Liver (tissue), 3 donors: ENCODE measurements around the gene SYT6.

Source experiments
- RAD21 ChIP-seq, 2 donors: IDR thresholded peaks; 2 replicates each; pipeline ENCODE4 v1.6.1; 2016; ENCODE audit warnings: antibody characterized with exemption in 2 of 2, mild to moderate bottlenecking in 2 of 2
- TF ChIP-seq, protein P1 (sequence below): fragments of 150-350 bp; IDR thresholded peaks from 2 replicates; pipeline ENCODE4 v1.5.1; 2017; ENCODE audit warnings: improper control_type of control experiment, low read depth, low read length; ENCODE audit not compliant: missing input control
- donor health status: healthy.
- donor health status: healthy.

- TF ChIP-seq, protein P1, sequence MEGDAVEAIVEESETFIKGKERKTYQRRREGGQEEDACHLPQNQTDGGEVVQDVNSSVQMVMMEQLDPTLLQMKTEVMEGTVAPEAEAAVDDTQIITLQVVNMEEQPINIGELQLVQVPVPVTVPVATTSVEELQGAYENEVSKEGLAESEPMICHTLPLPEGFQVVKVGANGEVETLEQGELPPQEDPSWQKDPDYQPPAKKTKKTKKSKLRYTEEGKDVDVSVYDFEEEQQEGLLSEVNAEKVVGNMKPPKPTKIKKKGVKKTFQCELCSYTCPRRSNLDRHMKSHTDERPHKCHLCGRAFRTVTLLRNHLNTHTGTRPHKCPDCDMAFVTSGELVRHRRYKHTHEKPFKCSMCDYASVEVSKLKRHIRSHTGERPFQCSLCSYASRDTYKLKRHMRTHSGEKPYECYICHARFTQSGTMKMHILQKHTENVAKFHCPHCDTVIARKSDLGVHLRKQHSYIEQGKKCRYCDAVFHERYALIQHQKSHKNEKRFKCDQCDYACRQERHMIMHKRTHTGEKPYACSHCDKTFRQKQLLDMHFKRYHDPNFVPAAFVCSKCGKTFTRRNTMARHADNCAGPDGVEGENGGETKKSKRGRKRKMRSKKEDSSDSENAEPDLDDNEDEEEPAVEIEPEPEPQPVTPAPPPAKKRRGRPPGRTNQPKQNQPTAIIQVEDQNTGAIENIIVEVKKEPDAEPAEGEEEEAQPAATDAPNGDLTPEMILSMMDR = no peak
- TF ChIP-seq RAD21 (IDR thresholded peaks at IDR 0.05) = no peak
Measured at GRCh38 chr1:114155706-114156105, 2.0 kb upstream of the SYT6 start.
